GM13977 (cell line): ENCODE results near the gene ACADSB.

Experiments
- DNase-seq: peaks from one replicate; pipeline ENCODE4 v3.0.0; 2012; ENCODE audit warnings: low spot score
- CTCF ChIP-seq: IDR thresholded peaks from 2 replicates; pipeline ENCODE4 v1.5.1; 2012; ENCODE audit warnings: mild to moderate bottlenecking, control low read depth; ENCODE audit not compliant: insufficient read depth; ENCODE audit errors: extremely low read depth, missing control alignments
- in situ Hi-C: fragments of 300-500 bp; cut with MboI; formaldehyde crosslinking; loops from one replicate; pipeline ENCODE4 v1.12.0; 2022; ENCODE audit warnings: low sequenced_read_pairs, low pct_unique_long_range_greater_than_20kb, mixed read lengths, inconsistent platforms; ENCODE audit not compliant: unreplicated experiment

Gene ACADSB

GRCh38 chr10:122980209-122981065 is 28.4 kb upstream of the ACADSB start, which contains the start of gene PSTK:
TSS of gene PSTK (plus strand) at chr10:122980401. CDS start at chr10:122980480, 79 bp downstream.
- peak; percentile 89 for TF ChIP-seq CTCF
- peak; percentile 97 for DNase-seq

GRCh38 chr10:122981066-122981464 is 27.7 kb upstream of the ACADSB start:
- TF ChIP-seq CTCF = peak; percentile 35
- in situ Hi-C loops = no loop called here
- peak; percentile 40 for DNase-seq

More at GRCh38 chr10:122980209-122981065, 28.4 kb upstream of the ACADSB start, which contains the start of gene PSTK:
- in situ Hi-C loops = no loop called here

- TF ChIP-seq CTCF = no peak
- DNase-seq = no peak
- in situ Hi-C loops = no loop called here
Observed at GRCh38 chr10:122983898-122984297, 24.9 kb upstream of the ACADSB start.

GRCh38 chr10:122984708-122985107 is 24.1 kb upstream of the ACADSB start:
- in situ Hi-C loops = no loop called here
- TF ChIP-seq CTCF = no peak
- DNase-seq = no peak

GRCh38 chr10:122986335-122986734 is 22.5 kb upstream of the ACADSB start:
- DNase-seq = no peak
- in situ Hi-C loops = no loop called here
- TF ChIP-seq CTCF = no peak

- no peak for TF ChIP-seq CTCF
- in situ Hi-C loops = no loop called here
- DNase-seq = no peak
Observed at GRCh38 chr10:122988501-122988900, 20.3 kb upstream of the ACADSB start.

- in situ Hi-C loops = no loop called here
- TF ChIP-seq CTCF = no peak
- DNase-seq = no peak
Observed at GRCh38 chr10:122990278-122990677, 18.5 kb upstream of the ACADSB start.
